HFFc6 (cell line): ENCODE results near the gene SNX8. TPM values are rescaled to one million over a fixed set of nuclear protein-coding genes. Genes with fewer than 3 reads are reported as not detected.

ENCODE experiments used
- DNase-seq: peaks from one replicate; pipeline ENCODE4 v3.0.0-alpha.2; 2018
- H3K27ac Mint-ChIP-seq: 2 replicates; pipeline ENCODE4 v1.8.0; 2020; ENCODE audit warnings: mild to moderate bottlenecking, mixed read lengths
- H3K27me3 Mint-ChIP-seq: 2 replicates; pipeline ENCODE4 v1.8.0; 2021; ENCODE audit warnings: mild to moderate bottlenecking, moderate library complexity, mixed read lengths; ENCODE audit not compliant: insufficient read depth
- H3K36me3 Mint-ChIP-seq: 2 replicates; pipeline ENCODE4 v1.8.0; 2021; ENCODE audit warnings: low read depth, mixed read lengths
- H3K4me1 Mint-ChIP-seq: 2 replicates; pipeline ENCODE4 v1.8.0; 2020; ENCODE audit warnings: low read depth, mixed read lengths
- H3K4me3 Mint-ChIP-seq: 2 replicates; pipeline ENCODE4 v1.8.0; 2020; ENCODE audit warnings: mild to moderate bottlenecking, moderate library complexity, mixed read lengths
- H3K9me3 Mint-ChIP-seq: 2 replicates; pipeline ENCODE4 v1.8.0; 2020; ENCODE audit warnings: mild to moderate bottlenecking, mixed read lengths
- CTCF ChIP-seq: fragments of 200-600 bp; sonication (generic); IDR thresholded peaks from 2 replicates; pipeline ENCODE4 v1.5.0; 2021; ENCODE audit warnings: antibody characterized with exemption, mild to moderate bottlenecking
- total RNA-seq, 6 experiments: library from RNA; stranded (reverse); fragmentation: NEBNext Ultra II Directional; extraction: Animal tissue kit (Norgen Biotek cat#: 25700); gene quantifications; 2 replicates in 1 of 6; 3 replicates in 5 of 6; pipeline ENCODE4 v1.2.3, GENCODE V29; 2021

SNX8 gene
- total RNA-seq, 6 experiments from 2014 or later, result 44.6 to 67.4 (median 61.9) TPM

GRCh38 chr7:2228921-2229320 is 85.3 kb downstream of the SNX8 start:
- TF ChIP-seq CTCF, result no peak
- peaks cover 14% of the 10 kb centered on the region; the same call in 1 of the 2 replicates for H3K36me3 Mint-ChIP-seq
- no peak overlapping the region for H3K4me3 Mint-ChIP-seq
- no peaks in the 10 kb centered on the region for H3K9me3 Mint-ChIP-seq
- no peak overlapping the region for H3K27ac Mint-ChIP-seq
- DNase-seq, result no peak
- H3K4me1 Mint-ChIP-seq, result peaks cover 26% of the 10 kb centered on the region
- peaks cover 2% of the 10 kb centered on the region; the same call in 1 of the 2 replicates for H3K27me3 Mint-ChIP-seq

DNA sequence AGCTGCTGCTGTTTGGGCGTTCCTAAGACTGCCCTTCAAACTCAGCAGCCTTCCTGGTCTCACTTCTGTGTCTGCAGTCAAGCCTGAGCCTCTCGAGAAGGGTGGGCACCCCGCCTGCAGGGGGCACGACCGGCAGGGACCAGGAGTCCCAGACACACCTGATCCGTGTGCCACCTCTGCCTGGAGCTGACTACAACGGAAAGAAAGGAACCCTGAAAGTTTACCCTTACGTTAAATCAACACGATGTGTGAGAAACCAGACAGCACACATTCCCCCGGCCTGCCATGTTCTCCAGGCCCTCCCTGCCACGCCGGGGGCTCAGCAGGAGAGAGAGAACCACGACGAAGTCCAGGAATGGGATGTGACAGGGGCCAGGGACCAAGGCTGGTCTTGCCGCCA is 86.5 kb downstream of the SNX8 start:
- Mint-ChIP-seq H3K36me3 (peaks cover 14% of the 10 kb centered on the region; the same call in 1 of the 2 replicates), H3K27ac (no peak overlapping the region)

GRCh38 chr7:2225830-2226229 is 88.4 kb downstream of the SNX8 start:
- Mint-ChIP-seq H3K4me3 (no peak overlapping the region), H3K36me3 (peaks cover 14% of the 10 kb centered on the region; the same call in 1 of the 2 replicates), H3K27ac (no peak overlapping the region), H3K4me1 (peaks cover 9% of the 10 kb centered on the region), H3K9me3 (no peaks in the 10 kb centered on the region), H3K27me3 (peaks cover 2% of the 10 kb centered on the region)
- no peak for TF ChIP-seq CTCF
- DNase-seq, result no peak

More for the DNA sequence above, 86.5 kb downstream of the SNX8 start:
- no peak for TF ChIP-seq CTCF
- no peak overlapping the region for H3K4me3 Mint-ChIP-seq
- H3K27me3 Mint-ChIP-seq, result peaks cover 2% of the 10 kb centered on the region; the same call in 1 of the 2 replicates
- no peaks in the 10 kb centered on the region for H3K9me3 Mint-ChIP-seq
- peaks cover 17% of the 10 kb centered on the region for H3K4me1 Mint-ChIP-seq
- no peak for DNase-seq

- peaks cover 2% of the 10 kb centered on the region for H3K27me3 Mint-ChIP-seq
- H3K4me3 Mint-ChIP-seq, result no peak overlapping the region
- H3K9me3 Mint-ChIP-seq, result no peaks in the 10 kb centered on the region
- no peak for DNase-seq
- no peak overlapping the region for H3K27ac Mint-ChIP-seq
- no peak for TF ChIP-seq CTCF
- peaks cover 14% of the 10 kb centered on the region; the same call in 1 of the 2 replicates for H3K36me3 Mint-ChIP-seq
- H3K4me1 Mint-ChIP-seq, result peaks cover 4% of the 10 kb centered on the region
These were observed 88.9 kb downstream of the SNX8 start for GRCh38 chr7:2225336-2225735.

GRCh38 chr7:2224934-2225333 is 89.3 kb downstream of the SNX8 start:
- TF ChIP-seq CTCF, result no peak
- Mint-ChIP-seq H3K27me3 (peaks cover 2% of the 10 kb centered on the region), H3K36me3 (peaks cover 14% of the 10 kb centered on the region; the same call in 1 of the 2 replicates)

More at GRCh38 chr7:2224934-2225333, 89.3 kb downstream of the SNX8 start:
- DNase-seq, result no peak
- Mint-ChIP-seq H3K9me3 (no peaks in the 10 kb centered on the region), H3K27ac (no peak overlapping the region), H3K4me3 (no peak overlapping the region), H3K4me1 (no peaks in the 10 kb centered on the region; the same call in 1 of the 2 replicates)
